ENCODE data around the gene CKAP5.

The CKAP5 gene

GRCh38 chr11:46697303-46697702 lies 148.8 kb downstream of the CKAP5 start:
- Histone ChIP-seq H3K4me3 (ENCODE audit: low read length in 2 of 2) (peak overlapping the region in 1 of 2 donors; percentile 49), H3K36me3 (ENCODE audit: control insufficient read depth in 2 of 2, insufficient read depth in 2 of 2, low read length in 2 of 2) (peaks cover 24 to 31% of the 10 kb centered on the region in 2 donors), H3K27ac (ENCODE audit: low read length) (no peak overlapping the region), H3K27me3 (ENCODE audit: control insufficient read depth in 1 of 2, insufficient read depth in 2 of 2, low read length in 2 of 2) (no peaks in the 10 kb centered on the region), H3K4me1 (ENCODE audit: control insufficient read depth, insufficient read depth, low read length) (peaks cover 45% of the 10 kb centered on the region), H3K9ac (ENCODE audit: low read length in 2 of 2) (peak overlapping the region; percentile 2 to 55), H3K9me3 (ENCODE audit: control insufficient read depth in 2 of 2, low read length in 2 of 2) (no peaks in the 10 kb centered on the region)

DNA sequence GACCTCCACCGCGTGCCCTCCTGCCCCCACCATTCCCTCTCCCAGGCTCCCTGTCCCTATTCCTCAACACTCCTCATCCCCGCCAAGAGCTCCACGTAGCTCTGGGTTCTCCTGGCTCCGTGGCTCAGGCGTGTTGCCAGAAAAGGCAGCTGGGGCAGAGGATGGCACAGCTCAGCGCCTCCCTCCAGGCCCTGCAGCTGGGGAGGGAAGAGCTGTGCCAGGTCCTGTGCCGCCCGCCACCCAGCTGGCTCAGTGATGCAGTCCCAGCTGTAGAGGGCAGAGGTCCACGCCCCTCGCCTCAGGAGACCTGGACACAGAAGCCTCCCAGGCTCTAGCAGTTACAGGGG lies 149.9 kb downstream of the CKAP5 start:
- Histone ChIP-seq H3K9me3 (ENCODE audit: control insufficient read depth in 2 of 2, low read length in 2 of 2) (no peaks in the 10 kb centered on the region), H3K9ac (ENCODE audit: low read length in 2 of 2) (peak overlapping the region in 1 of 2 donors; percentile 21), H3K36me3 (ENCODE audit: control insufficient read depth in 2 of 2, insufficient read depth in 2 of 2, low read length in 2 of 2) (peaks cover 28 to 37% of the 10 kb centered on the region in 2 donors), H3K4me1 (ENCODE audit: control insufficient read depth, insufficient read depth, low read length) (peaks cover 37% of the 10 kb centered on the region), H3K27ac (ENCODE audit: low read length) (no peak overlapping the region), H3K27me3 (ENCODE audit: control insufficient read depth in 1 of 2, insufficient read depth in 2 of 2, low read length in 2 of 2) (no peaks in the 10 kb centered on the region), H3K4me3 (ENCODE audit: low read length in 2 of 2) (no peak overlapping the region)

DNA sequence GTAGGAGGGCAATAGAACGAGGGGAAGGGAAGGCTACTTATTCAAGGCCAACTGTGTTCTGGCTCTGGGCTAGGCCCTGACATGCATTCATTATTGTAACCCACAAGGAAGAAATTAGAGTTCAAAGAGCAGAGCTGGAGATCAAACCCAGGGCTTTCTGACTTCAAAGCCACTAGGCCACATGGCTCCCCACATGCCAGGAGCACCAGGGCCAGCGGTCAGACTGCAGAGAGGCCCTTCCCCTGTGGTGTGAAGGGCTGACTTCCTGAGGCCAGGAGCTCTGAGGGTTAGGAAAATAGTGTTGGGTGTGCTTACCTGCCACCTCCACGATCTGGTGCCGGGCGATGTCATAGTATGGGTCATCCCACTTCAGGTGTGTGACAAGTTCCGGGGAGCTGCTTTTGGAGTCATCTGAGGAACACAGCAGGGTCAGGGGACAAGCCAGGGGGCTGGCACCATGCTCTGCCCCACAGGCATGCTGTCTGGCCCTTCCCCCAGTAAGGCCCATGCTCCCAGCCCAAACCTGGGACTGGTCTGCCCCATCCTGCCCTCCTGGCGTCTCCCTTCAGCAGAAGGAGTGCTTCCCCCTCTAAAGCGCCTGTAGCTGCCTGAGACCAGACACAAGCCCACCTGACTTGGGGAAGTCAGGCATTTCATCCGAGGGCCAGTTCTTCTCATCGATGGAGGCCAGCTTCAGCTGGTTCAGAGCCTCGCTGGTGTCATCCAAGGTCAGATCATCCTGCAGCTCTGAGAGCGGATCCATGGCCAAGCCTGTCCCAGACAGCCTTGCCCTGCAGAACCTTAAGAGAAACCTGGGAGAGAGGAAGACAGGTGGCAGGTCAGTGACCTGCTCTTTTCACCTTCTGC lies 150.5 kb downstream of the CKAP5 start:
- H3K27ac ChIP-seq (ENCODE audit: low read length): no peak overlapping the region
- H3K9ac ChIP-seq (ENCODE audit: low read length in 2 of 2): no peak overlapping the region
- no peak overlapping the region for H3K4me3 ChIP-seq (ENCODE audit: low read length in 2 of 2)
- peaks cover 35% of the 10 kb centered on the region for H3K4me1 ChIP-seq (ENCODE audit: control insufficient read depth, insufficient read depth, low read length)
- H3K27me3 ChIP-seq (ENCODE audit: control insufficient read depth in 1 of 2, insufficient read depth in 2 of 2, low read length in 2 of 2): no peaks in the 10 kb centered on the region
- peaks cover 28 to 43% of the 10 kb centered on the region in 2 donors for H3K36me3 ChIP-seq (ENCODE audit: control insufficient read depth in 2 of 2, insufficient read depth in 2 of 2, low read length in 2 of 2)
- H3K9me3 ChIP-seq (ENCODE audit: control insufficient read depth in 2 of 2, low read length in 2 of 2): no peaks in the 10 kb centered on the region

GRCh38 chr11:46694607-46695006 lies 151.5 kb downstream of the CKAP5 start:
- H3K9me3 ChIP-seq (ENCODE audit: control insufficient read depth in 2 of 2, low read length in 2 of 2): no peaks in the 10 kb centered on the region
- peaks cover 33% of the 10 kb centered on the region for H3K4me1 ChIP-seq (ENCODE audit: control insufficient read depth, insufficient read depth, low read length)
- H3K4me3 ChIP-seq (ENCODE audit: low read length in 2 of 2): no peak overlapping the region
- H3K36me3 ChIP-seq (ENCODE audit: control insufficient read depth in 2 of 2, insufficient read depth in 2 of 2, low read length in 2 of 2): peaks cover 28 to 48% of the 10 kb centered on the region in 2 donors
- H3K27me3 ChIP-seq (ENCODE audit: control insufficient read depth in 1 of 2, insufficient read depth in 2 of 2, low read length in 2 of 2): no peaks in the 10 kb centered on the region
- no peak overlapping the region for H3K9ac ChIP-seq (ENCODE audit: low read length in 2 of 2)
- no peak overlapping the region for H3K27ac ChIP-seq (ENCODE audit: low read length)

- H3K27ac ChIP-seq (ENCODE audit: low read length): no peak overlapping the region
- peaks cover 28 to 48% of the 10 kb centered on the region in 2 donors for H3K36me3 ChIP-seq (ENCODE audit: control insufficient read depth in 2 of 2, insufficient read depth in 2 of 2, low read length in 2 of 2)
- peak overlapping the region in 1 of 2 donors; percentile 21 for H3K9ac ChIP-seq (ENCODE audit: low read length in 2 of 2)
Observed at GRCh38 chr11:46694072-46694471, 152.0 kb downstream of the CKAP5 start.

DNA sequence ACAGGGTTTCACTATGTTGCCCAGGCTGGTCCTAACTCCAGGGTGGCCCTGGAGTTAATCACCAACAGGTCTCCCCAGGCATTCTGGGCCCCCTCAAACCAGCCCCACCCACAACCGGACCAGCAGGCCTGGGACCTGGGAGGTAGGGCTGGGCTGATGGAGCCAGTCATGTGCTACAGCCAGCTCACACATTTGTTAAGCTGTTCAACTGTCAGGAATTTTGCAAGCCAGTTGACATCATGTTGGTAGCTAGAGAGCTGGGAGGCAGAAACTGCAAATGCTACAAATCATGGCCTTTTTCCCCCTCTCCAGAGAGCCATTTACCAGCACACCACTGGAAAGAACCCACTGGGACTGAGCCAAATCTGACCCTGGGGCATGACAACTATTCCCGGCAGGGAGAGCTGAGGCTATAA lies 152.5 kb downstream of the CKAP5 start:
- Histone ChIP-seq H3K4me3 (ENCODE audit: low read length in 2 of 2) (no peak overlapping the region), H3K27me3 (ENCODE audit: control insufficient read depth in 1 of 2, insufficient read depth in 2 of 2, low read length in 2 of 2) (no peaks in the 10 kb centered on the region), H3K9ac (ENCODE audit: low read length in 2 of 2) (peak overlapping the region in 1 of 2 donors; percentile 21), H3K27ac (ENCODE audit: low read length) (no peak overlapping the region), H3K9me3 (ENCODE audit: control insufficient read depth in 2 of 2, low read length in 2 of 2) (no peaks in the 10 kb centered on the region), H3K36me3 (ENCODE audit: control insufficient read depth in 2 of 2, insufficient read depth in 2 of 2, low read length in 2 of 2) (peaks cover 28 to 48% of the 10 kb centered on the region in 2 donors), H3K4me1 (ENCODE audit: control insufficient read depth, insufficient read depth, low read length) (peaks cover 29% of the 10 kb centered on the region)

More at GRCh38 chr11:46694072-46694471, 152.0 kb downstream of the CKAP5 start:
- peaks cover 32% of the 10 kb centered on the region for H3K4me1 ChIP-seq (ENCODE audit: control insufficient read depth, insufficient read depth, low read length)
- H3K27me3 ChIP-seq (ENCODE audit: control insufficient read depth in 1 of 2, insufficient read depth in 2 of 2, low read length in 2 of 2): no peaks in the 10 kb centered on the region
- H3K4me3 ChIP-seq (ENCODE audit: low read length in 2 of 2): no peak overlapping the region
- H3K9me3 ChIP-seq (ENCODE audit: control insufficient read depth in 2 of 2, low read length in 2 of 2): no peaks in the 10 kb centered on the region
